NB4 (cell line): Measurements from ENCODE around the gene CARD9.

ENCODE experiments used
- MAX ChIP-seq: IDR thresholded peaks from 2 replicates; pipeline ENCODE4 v1.6.1; 2011; ENCODE audit warnings: low read depth, low read length
- MYC ChIP-seq: IDR thresholded peaks from 2 replicates; pipeline ENCODE4 v1.6.1; 2011; ENCODE audit warnings: low read depth, low read length
- POLR2A ChIP-seq: IDR thresholded peaks from 2 replicates; pipeline ENCODE4 v1.6.1; 2011; ENCODE audit warnings: mild to moderate bottlenecking; ENCODE audit not compliant: insufficient read length; ENCODE audit errors: extremely low read depth
- TF ChIP-seq, protein P1 (sequence below): IDR thresholded peaks from one replicate; pipeline ENCODE4 v1.5.1; 2012; ENCODE audit warnings: low read depth, low read length

DNA sequence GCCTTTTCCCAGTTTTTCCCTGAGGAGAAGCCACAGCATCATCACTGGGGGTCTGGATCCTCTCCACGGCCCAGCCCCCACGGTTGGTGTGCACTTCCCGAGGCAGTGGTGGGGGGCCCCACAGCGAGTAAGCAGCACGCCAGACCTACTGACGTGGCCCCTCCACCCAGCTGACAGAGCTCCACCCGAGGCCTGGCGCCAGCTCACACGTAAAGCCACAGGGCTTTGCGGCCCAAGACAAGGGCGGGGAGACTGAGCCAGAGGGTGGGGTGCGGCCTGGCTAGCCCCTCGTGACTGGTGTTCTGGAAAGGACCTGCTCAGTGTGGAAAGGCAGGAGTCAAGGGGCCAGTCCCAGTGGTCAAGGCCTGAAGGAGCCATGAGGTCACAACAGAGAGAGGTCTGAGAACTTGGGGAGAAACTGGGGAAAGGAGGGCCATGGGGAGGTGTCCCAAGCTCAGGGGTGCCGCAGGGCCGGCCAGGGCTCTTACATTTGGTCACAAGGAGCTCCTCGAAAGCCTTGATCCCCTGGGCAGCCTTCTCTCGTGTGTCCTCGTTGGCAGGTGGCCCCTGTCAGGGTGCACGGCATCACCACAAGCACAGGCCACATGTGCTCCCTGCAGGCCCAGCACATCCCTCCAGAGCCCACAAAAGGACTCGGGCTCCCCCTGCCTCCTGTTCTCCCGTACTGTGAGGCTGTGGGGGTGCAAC lies 21.0 kb upstream of the CARD9 start:
- no peak for TF ChIP-seq POLR2A
- TF ChIP-seq, protein P1, sequence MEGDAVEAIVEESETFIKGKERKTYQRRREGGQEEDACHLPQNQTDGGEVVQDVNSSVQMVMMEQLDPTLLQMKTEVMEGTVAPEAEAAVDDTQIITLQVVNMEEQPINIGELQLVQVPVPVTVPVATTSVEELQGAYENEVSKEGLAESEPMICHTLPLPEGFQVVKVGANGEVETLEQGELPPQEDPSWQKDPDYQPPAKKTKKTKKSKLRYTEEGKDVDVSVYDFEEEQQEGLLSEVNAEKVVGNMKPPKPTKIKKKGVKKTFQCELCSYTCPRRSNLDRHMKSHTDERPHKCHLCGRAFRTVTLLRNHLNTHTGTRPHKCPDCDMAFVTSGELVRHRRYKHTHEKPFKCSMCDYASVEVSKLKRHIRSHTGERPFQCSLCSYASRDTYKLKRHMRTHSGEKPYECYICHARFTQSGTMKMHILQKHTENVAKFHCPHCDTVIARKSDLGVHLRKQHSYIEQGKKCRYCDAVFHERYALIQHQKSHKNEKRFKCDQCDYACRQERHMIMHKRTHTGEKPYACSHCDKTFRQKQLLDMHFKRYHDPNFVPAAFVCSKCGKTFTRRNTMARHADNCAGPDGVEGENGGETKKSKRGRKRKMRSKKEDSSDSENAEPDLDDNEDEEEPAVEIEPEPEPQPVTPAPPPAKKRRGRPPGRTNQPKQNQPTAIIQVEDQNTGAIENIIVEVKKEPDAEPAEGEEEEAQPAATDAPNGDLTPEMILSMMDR: no peak
- no peak for TF ChIP-seq MAX
- TF ChIP-seq MYC: no peak
